Pulmonary artery endothelial cell (primary cell): ENCODE results near the gene GPR146. TPM values are rescaled to one million over a fixed set of nuclear protein-coding genes. Genes with fewer than 3 reads are reported as not detected.

Experiments
- DNase-seq: peaks from one replicate; pipeline ENCODE4 v3.0.0-alpha.2; 2011; ENCODE audit warnings: low read depth, low spot score
- total RNA-seq: library from RNA; depleted of rRNA; stranded (reverse); fragments of >200 nt; gene quantifications from 2 replicates; pipeline ENCODE4 v1.2.3, GENCODE V29; 2014

GPR146 gene
- total RNA-seq, 1 donor from 2014 or later, result 17.4 TPM

- no peak for DNase-seq
Measured at GRCh38 chr7:1011297-1012003, 32.9 kb upstream of the GPR146 start.

- no peak for DNase-seq
Measured at GRCh38 chr7:1012004-1012715, 32.2 kb upstream of the GPR146 start.

- no peak for DNase-seq
Measured at GRCh38 chr7:1012716-1013095, 31.6 kb upstream of the GPR146 start.

- no peak for DNase-seq
Measured at GRCh38 chr7:1013581-1013980, 30.8 kb upstream of the GPR146 start.

GRCh38 chr7:1014681-1015080 lies 29.7 kb upstream of the GPR146 start:
- DNase-seq, result no peak

GRCh38 chr7:1015196-1016121 lies 28.9 kb upstream of the GPR146 start:
- no peak for DNase-seq

GRCh38 chr7:1016577-1017531 lies 27.5 kb upstream of the GPR146 start:
- DNase-seq, result no peak

GRCh38 chr7:1017586-1018333 lies 26.6 kb upstream of the GPR146 start:
- DNase-seq, result no peak

- DNase-seq, result no peak
Measured at GRCh38 chr7:1018334-1018695, 26.0 kb upstream of the GPR146 start.

GRCh38 chr7:1019255-1019785 lies 25.0 kb upstream of the GPR146 start:
- DNase-seq, result no peak

- no peak for DNase-seq
Measured at GRCh38 chr7:1019789-1020610, 24.3 kb upstream of the GPR146 start.

GRCh38 chr7:1020849-1021251 lies 23.5 kb upstream of the GPR146 start:
- no peak for DNase-seq

- DNase-seq, result no peak
Measured at GRCh38 chr7:1021366-1021765, 23.0 kb upstream of the GPR146 start.

GRCh38 chr7:1021931-1022330 lies 22.4 kb upstream of the GPR146 start:
- DNase-seq, result no peak

GRCh38 chr7:1022356-1022755 lies 22.0 kb upstream of the GPR146 start:
- DNase-seq, result no peak

- DNase-seq, result no peak
Measured at GRCh38 chr7:1022801-1023465, 21.4 kb upstream of the GPR146 start.

- DNase-seq, result no peak
Measured at GRCh38 chr7:1024331-1024841, 20.0 kb upstream of the GPR146 start.
